Measurements from ENCODE around the gene PLEKHO2. TPM values are rescaled to one million over a fixed set of nuclear protein-coding genes. Genes with fewer than 3 reads are reported as not detected.

Gene PLEKHO2
- total and polyA plus RNA-seq, 2 of the 13 experiments (the other 11 are each of a cell fraction or from before 2014, with no cell fraction given), result 3.8 to 4.8 TPM

GRCh38 chr15:64816452-64816851, 25.3 kb upstream of the PLEKHO2 start (continued):
- TF ChIP-seq ZIK1 (CRISPR knock-in tag; IDR thresholded peaks at IDR 0.05; ENCODE audit: borderline replicate concordance, low read depth), result no peak
- 0 out of 2 replicates have a peak, but pooled peaks have one; percentile 58 for TF ChIP-seq KDM3A (CRISPR knock-in tag; IDR thresholded peaks at IDR 0.05; ENCODE audit: low read depth)
- TF ChIP-seq ZFP91 (CRISPR knock-in tag; IDR thresholded peaks at IDR 0.05; ENCODE audit: borderline replicate concordance), result peak; percentile 70; the same call in 1 of the 2 replicates
- peak; percentile 70; the same call in 1 of the 2 replicates for TF ChIP-seq ZBED4 (CRISPR knock-in tag; IDR thresholded peaks at IDR 0.05; ENCODE audit: borderline replicate concordance)
- TF ChIP-seq KDM2A (CRISPR knock-in tag; IDR thresholded peaks at IDR 0.05; ENCODE audit: borderline replicate concordance, low read depth), result peak; percentile 71
- TF ChIP-seq ZNF121 (CRISPR knock-in tag; IDR thresholded peaks at IDR 0.05), result peak; percentile 46; the same call in 1 of the 2 replicates
- TF ChIP-seq NR2F2 (IDR thresholded peaks at IDR 0.05; ENCODE audit: borderline replicate concordance, low read depth), result peak; percentile 59; the same call in 1 of the 2 replicates
- peak; percentile 23 for TF ChIP-seq YY1 (IDR thresholded peaks at IDR 0.05; ENCODE audit: insufficient read depth, insufficient replicate concordance, low read depth, low read length)
- TF ChIP-seq ZGPAT (CRISPR knock-in tag; IDR thresholded peaks at IDR 0.05), result 0 out of 2 replicates have a peak, but pooled peaks have one; percentile 27
- peak; percentile 70; the same call in 1 of the 2 replicates for TF ChIP-seq NCOR1 (IDR thresholded peaks at IDR 0.05; ENCODE audit: borderline replicate concordance, low read length)
- peak; percentile 52; the same call in 1 of the 2 replicates for TF ChIP-seq NCOA2 (CRISPR knock-in tag; IDR thresholded peaks at IDR 0.05)
- 0 out of 2 replicates have a peak, but pooled peaks have one; percentile 25 for TF ChIP-seq HOXA9 (CRISPR knock-in tag; IDR thresholded peaks at IDR 0.05; ENCODE audit: borderline replicate concordance)
- TF ChIP-seq TEAD3 (CRISPR knock-in tag; optimal IDR thresholded peaks at IDR 0.05; ENCODE audit: borderline replicate concordance), result peak; percentile 29
- TF ChIP-seq NFYB (CRISPR knock-in tag; IDR thresholded peaks at IDR 0.05), result 0 out of 2 replicates have a peak, but pooled peaks have one; percentile 22
- TF ChIP-seq PHF8 (CRISPR knock-in tag; IDR thresholded peaks at IDR 0.05), result peak; percentile 57
- TF ChIP-seq PHF21A (CRISPR knock-in tag; IDR thresholded peaks at IDR 0.05), result peak; percentile 46
- peak; percentile 48; the same call in 1 of the 2 replicates for TF ChIP-seq AKAP8 (CRISPR knock-in tag; IDR thresholded peaks at IDR 0.05)
- 0 out of 2 replicates have a peak, but pooled peaks have one; percentile 30 for TF ChIP-seq ZNF780A (CRISPR knock-in tag; IDR thresholded peaks at IDR 0.05)
- no peak for TF ChIP-seq ZNF12 (CRISPR knock-in tag; IDR thresholded peaks at IDR 0.05)
- TF ChIP-seq YEATS2 (CRISPR knock-in tag; IDR thresholded peaks at IDR 0.05; ENCODE audit: borderline replicate concordance), result peak; percentile 54; the same call in 1 of the 2 replicates
- peak; percentile 28 to 50; a peak in 3 of 4 replicates for TF ChIP-seq POLR2A (IDR thresholded peaks at IDR 0.05; ENCODE audit: insufficient read depth in 1 of 2, low read depth in 2 of 2, low read length in 2 of 2)
- peak; percentile 84 for TF ChIP-seq AGO2 (optimal IDR thresholded peaks at IDR 0.05; ENCODE audit: low read depth, low read length)
- TF ChIP-seq ERF (CRISPR knock-in tag; IDR thresholded peaks at IDR 0.05), result 0 out of 2 replicates have a peak, but pooled peaks have one; percentile 23
- TF ChIP-seq HCFC1 (IDR thresholded peaks at IDR 0.05; ENCODE audit: low read depth, low read length), result no peak
- peak; percentile 50 for TF ChIP-seq RBM39 (IDR thresholded peaks at IDR 0.05; ENCODE audit: low read depth, low read length, poor library complexity, severe bottlenecking)
